Bronchial epithelial cell (primary cell): ENCODE results near the gene TNNT2. TPM values are rescaled to one million over a fixed set of nuclear protein-coding genes. Genes with fewer than 3 reads are reported as not detected.

Experiments used
- DNase-seq: peaks from one replicate; pipeline ENCODE4 v3.0.0-alpha.2; 2010; ENCODE audit warnings: low read depth
- FAIRE-seq: peaks from 2 replicates; lab custom pipeline; 2011; peaks lifted over from hg19 to GRCh38; lab: Jason Lieb, UNC
- H3K27me3 ChIP-seq: 2 replicates; pipeline ENCODE4 v1.5.1; 2011; ENCODE audit warnings: low read length; ENCODE audit not compliant: control insufficient read depth, insufficient read depth
- H3K36me3 ChIP-seq: 2 replicates; pipeline ENCODE4 v1.5.1; 2011; ENCODE audit warnings: low read length; ENCODE audit not compliant: control insufficient read depth, insufficient read depth
- H3K4me3 ChIP-seq: 2 replicates; pipeline ENCODE4 v1.5.1; 2011; ENCODE audit warnings: mild to moderate bottlenecking, low read depth, low read length, control low read depth
- CTCF ChIP-seq: IDR thresholded peaks from 2 replicates; pipeline ENCODE4 v1.5.1; 2011; ENCODE audit warnings: mild to moderate bottlenecking, moderate library complexity, low read length, control low read depth, inconsistent platforms; ENCODE audit not compliant: insufficient read depth, severe bottlenecking
- total RNA-seq: library from RNA; depleted of rRNA; stranded (reverse); fragments of >200 nt; gene quantifications from 2 replicates; pipeline ENCODE4 v1.2.1, GENCODE V29; 2014

Gene TNNT2
- total RNA-seq, 1 donor from 2014 or later, result 0.26 TPM

DNA sequence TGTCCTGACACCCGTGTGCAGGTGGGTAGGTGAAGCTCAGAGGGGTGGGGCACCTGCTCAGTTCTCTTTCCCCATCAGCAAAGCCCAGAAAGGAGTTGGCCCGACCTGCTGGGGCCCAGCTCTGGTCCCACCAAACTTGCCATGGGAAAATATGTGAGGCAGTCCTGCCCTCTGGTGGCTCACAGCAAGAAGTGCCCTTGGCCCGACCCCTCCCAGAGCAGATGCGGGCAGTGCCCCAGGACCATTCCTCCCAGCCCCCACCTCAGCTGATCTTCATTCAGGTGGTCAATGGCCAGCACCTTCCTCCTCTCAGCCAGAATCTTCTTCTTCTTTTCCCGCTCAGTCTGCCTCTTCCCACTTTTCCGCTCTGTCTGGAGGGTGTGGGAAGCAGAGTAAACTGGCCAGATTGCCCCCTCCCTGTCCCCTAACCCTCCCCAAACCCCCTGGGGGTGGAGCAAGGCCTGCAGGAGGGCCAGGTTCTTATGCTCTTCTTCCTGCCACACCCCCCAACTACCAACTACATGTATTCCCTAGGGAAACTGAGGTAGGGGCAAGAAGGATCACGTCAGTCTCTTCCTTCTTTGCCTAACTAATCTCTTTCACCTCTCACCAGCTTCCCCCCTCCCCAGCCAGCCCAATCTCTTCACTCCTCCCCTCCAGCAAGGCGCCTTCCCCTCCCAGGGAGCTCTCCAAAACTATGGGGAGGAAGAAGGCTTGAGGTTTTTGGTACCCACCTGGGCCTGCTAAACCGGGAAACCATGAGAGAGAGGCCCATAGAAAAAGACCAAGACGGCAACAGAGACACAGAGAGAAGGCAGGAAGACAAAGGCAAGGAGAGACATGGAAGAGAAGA is 15.6 kb downstream of the TNNT2 start:
- Histone ChIP-seq H3K4me3 (no peak overlapping the region), H3K27me3 (no peaks in the 10 kb centered on the region), H3K36me3 (no peaks in the 10 kb centered on the region)
- TF ChIP-seq CTCF, result peak; percentile 93
- DNase-seq, result no peak
- peak; percentile 43 for FAIRE-seq

DNA sequence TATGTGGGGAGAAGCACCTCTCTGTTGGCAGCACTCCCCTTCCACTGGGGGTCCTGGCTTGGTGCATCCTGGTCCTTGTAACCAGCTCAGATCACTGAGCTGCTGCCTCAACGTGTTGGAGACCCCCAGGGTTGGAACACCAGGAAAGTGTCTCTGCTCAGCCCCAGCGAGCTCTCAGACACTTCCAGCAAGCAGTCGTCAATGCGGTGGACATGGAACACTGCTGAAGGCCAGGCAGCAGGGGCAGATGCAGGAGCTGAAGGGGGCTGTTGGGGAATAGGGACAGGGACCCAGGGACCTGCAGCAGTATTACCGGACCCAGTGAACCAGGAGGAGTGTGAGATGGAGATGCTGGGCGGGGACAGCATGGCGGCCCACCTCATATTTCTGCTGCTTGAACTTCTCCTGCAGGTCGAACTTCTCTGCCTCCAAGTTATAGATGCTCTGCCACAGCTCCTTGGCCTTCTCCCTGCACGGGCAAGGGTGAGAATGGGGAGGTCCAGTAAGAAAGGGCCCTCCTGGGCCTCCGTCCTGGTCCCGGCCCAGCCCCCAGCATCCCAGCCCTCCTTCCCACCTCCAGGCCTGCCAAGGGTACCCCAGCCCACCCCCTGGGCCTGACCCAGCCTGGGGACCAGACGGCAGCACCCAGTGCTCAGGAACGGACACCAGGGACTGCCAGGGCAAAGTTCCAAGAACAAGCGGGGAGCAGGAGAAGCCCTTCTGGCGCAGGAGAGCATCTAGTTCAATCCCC is 16.4 kb downstream of the TNNT2 start:
- H3K36me3 ChIP-seq, result no peaks in the 10 kb centered on the region
- H3K4me3 ChIP-seq, result no peak overlapping the region
- no peak for TF ChIP-seq CTCF
- no peak for FAIRE-seq
- no peaks in the 10 kb centered on the region for H3K27me3 ChIP-seq
- no peak for DNase-seq

GRCh38 chr1:201360486-201360885 is 17.0 kb downstream of the TNNT2 start:
- FAIRE-seq, result peak; percentile 36
- no peak for TF ChIP-seq CTCF

GRCh38 chr1:201359873-201360210 is 17.6 kb downstream of the TNNT2 start:
- Histone ChIP-seq H3K27me3 (no peaks in the 10 kb centered on the region), H3K36me3 (no peaks in the 10 kb centered on the region), H3K4me3 (no peak overlapping the region)
- FAIRE-seq (no peak), DNase-seq (no peak)
- TF ChIP-seq CTCF, result no peak

More at GRCh38 chr1:201360486-201360885, 17.0 kb downstream of the TNNT2 start:
- no peaks in the 10 kb centered on the region for H3K27me3 ChIP-seq
- no peaks in the 10 kb centered on the region for H3K36me3 ChIP-seq
- no peak overlapping the region for H3K4me3 ChIP-seq
- no peak for DNase-seq

- Histone ChIP-seq H3K36me3 (no peaks in the 10 kb centered on the region), H3K4me3 (no peak overlapping the region)
- no peak for FAIRE-seq
Observed at GRCh38 chr1:201359031-201359872, 18.2 kb downstream of the TNNT2 start.

More at GRCh38 chr1:201359031-201359872, 18.2 kb downstream of the TNNT2 start:
- no peak for TF ChIP-seq CTCF
- DNase-seq, result no peak
- H3K27me3 ChIP-seq, result no peaks in the 10 kb centered on the region
